Stimulated activated CD4-positive, alpha-beta T cell treated with anti-CD3 and anti-CD28 coated beads, Interleukin-1b, Interleukin-23, amount 100 ng/mL, for 4 hours (primary cell): ENCODE measurements around the gene ANKS1B.
"Not testable (repeated sequence)": the region's sequence is repeated elsewhere in the genome, so short reads cannot be mapped to it uniquely, and the experiment has no call there.

Experiments used
- DNase-seq, 2 donors: peaks; one replicate each; pipeline ENCODE4 v3.0.0-alpha.2; 2020; ENCODE audit warnings: low read depth in 2 of 2

The ANKS1B gene

GRCh38 chr12:98893126-98893674 lies 1091.5 kb downstream of the ANKS1B start:
- no peak for DNase-seq

GRCh38 chr12:98885778-98886177 lies 1099.0 kb downstream of the ANKS1B start:
- no peak for DNase-seq

DNA sequence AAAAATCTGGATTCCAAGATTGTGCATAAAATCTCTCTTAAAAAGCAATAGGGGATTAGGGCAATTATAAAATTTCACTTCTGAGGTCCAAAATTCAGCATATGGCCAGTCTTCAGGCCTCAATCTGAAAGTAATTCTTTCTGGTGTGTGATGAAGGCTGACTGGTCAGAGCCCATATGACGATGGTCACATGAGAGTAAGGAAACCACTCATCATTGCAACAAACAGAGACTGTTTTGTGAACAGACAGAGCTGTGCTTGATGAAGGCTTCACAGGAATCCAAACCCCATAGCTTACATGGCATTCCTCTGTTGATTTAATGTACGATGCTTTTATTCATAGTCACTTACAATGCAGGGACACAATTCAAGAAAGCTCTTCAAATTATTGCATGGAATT lies 1101.5 kb downstream of the ANKS1B start:
- DNase-seq, result no peak

DNA sequence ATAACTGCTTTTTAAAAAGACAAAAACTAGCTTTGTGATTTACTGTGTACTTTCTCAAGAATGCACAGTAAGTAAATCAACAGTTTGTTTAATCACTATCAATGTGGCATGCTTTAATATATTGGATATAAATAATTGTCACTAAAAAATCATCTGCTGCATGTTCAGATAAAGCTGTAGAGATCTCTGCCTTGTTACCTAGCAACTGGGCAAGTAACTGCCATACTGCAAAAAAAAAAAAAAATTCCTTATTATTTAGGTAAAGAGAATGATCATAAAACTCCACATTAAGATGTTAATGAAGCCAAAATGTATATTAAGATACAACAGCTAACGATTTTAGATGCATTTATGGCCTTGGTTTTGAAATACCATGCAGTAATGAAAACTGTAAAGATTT lies 1102.2 kb downstream of the ANKS1B start:
- DNase-seq, result no peak

DNA sequence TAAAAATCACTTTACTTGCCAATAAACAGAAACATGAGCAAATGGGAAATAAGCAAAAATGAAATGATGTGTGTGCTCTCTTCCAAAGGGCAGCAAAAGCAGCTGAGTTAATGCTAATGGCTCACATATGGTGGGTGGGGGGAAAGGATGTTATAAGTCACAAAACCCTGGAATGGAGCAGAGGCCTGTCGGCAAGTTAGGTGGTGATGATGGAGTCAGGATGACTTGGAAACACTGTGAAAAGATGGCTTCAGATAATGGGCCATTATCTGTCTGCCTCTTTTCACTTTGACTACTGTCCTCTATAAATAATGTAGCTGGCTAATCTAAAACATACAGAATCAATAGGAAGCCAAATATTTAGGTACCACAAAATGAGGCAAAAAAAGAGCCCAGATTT lies 1111.0 kb downstream of the ANKS1B start:
- no peak for DNase-seq

DNA sequence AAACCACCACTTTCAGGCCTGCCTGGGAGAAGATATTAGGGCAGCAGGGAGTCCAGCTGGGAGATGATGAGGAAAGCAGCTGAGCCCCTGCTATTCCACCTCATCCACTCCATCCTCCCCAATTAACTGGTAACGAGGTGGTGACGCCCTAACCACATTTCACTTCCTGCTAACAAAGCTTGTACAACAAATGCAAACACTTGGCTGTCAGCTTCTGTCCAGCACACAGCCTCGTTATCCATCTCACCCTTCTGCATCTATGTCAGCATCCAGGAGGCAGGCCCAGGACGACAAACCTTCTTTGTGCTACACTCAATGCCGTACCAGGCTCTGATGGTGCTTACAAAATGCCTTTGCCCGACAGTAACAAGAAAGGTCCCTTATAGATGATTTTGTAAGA lies 1114.2 kb downstream of the ANKS1B start:
- DNase-seq, result no peak

- no peak for DNase-seq
Observed at GRCh38 chr12:98869886-98870503, 1114.7 kb downstream of the ANKS1B start.

DNA sequence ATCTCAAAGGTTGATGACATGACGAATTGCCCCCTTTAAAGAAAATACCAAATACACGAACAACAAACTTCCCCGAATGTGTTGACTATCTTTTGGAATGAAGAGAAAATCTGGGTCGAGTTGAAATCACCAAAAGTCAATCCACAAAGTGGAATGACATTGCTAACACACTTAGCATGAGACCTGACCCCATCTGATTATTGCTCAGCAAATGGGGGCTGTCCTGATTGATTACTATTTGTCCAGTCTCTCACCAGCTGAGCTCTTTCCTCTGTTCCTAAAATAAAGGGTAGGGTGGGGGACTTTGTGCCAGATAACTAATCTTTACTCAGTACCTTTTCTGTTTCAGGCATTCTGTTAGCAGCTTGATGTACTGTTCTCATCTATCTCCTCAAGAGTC lies 1116.2 kb downstream of the ANKS1B start:
- DNase-seq, result no peak

- no peak for DNase-seq
Observed at GRCh38 chr12:98868076-98868475, 1116.7 kb downstream of the ANKS1B start.

GRCh38 chr12:98864363-98864762 lies 1120.4 kb downstream of the ANKS1B start:
- no peak for DNase-seq

GRCh38 chr12:98863167-98863566 lies 1121.6 kb downstream of the ANKS1B start:
- DNase-seq, result no peak

GRCh38 chr12:98861251-98861650 lies 1123.5 kb downstream of the ANKS1B start:
- no peak for DNase-seq

DNA sequence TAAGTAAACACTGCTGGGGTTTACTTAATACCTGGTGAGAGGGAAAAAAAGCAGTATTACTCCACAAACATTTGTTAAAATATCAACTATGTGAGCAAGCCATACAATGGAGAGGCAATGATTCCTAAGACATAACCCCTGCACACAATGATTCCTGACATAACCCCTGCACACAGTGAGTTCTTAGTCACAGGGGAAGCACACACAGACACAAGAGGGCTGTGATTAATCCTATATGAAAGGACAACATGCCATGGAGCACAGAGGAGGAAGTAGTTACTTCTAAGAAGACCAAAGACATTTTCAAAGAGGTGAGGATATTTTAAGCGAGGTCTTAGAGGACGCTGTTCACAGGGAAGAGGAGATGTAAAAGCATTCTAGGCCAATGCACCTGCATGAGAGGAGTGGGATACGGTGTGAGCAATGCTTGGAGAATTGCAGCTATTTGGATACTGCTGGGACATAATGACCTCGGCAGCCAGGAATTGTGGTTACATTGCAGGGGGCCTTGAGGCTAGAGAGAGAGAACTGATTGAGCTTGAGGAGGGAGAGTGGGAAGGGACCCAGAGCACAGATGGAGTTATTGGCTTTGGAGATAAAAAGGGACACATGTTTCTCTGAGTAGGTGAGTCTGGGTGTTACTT lies 1127.7 kb downstream of the ANKS1B start:
- no peak for DNase-seq

DNA sequence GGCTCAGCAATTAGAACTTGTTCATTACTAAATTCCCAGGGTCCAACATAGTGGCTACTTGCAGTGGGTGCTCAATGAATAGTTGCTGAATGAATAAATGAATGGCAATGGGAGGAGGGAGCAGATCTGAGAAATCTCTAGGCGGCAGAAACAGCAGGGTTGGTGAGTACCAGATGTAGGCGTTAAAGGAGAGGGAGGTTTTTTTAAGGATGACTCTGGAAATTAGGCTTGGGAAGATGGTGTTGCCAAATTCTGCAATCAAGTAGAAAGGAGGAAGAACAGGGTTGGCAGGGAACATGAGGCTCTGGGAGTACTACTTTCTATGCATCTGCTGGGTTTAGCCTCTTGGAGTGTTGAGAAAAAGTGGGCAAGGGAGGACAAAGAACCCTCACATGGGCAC lies 1132.6 kb downstream of the ANKS1B start:
- DNase-seq, result no peak

DNA sequence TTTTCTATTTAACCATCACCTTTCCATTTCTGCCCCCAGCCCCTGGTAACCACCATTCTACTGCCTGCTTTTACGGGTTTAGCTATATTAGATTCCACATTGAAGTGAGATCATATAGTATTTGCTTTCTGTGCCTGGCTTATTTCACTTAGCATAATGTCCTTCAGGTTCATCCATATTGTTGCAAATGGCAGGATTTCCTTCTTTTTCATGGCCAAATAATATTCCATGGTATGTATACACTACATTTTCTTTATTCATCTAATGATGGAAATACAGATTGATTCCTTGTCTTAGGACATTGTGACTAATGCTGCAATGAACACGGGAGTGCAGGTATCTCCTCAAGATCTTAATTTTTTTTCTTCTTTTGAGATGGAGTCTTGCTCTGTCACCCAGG lies 1137.5 kb downstream of the ANKS1B start:
- DNase-seq, result no peak

DNA sequence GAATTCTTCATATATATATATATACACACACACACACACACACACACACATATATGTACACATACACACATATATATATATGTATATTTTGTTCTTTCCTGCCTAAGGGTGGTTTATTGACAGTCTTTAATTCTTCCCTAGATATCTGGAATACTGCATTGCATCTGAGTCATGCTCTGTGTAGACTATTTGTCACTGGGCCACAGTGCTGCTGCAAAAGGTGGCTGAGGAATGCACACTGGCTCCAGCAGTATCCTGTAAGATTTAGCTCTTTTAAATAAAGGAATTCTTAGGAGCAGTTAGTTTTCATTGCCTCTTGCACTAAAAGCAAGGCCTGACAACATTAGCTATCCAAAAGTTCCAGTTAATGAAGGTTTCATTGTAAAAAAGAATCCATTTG lies 1138.8 kb downstream of the ANKS1B start:
- no peak for DNase-seq

DNA sequence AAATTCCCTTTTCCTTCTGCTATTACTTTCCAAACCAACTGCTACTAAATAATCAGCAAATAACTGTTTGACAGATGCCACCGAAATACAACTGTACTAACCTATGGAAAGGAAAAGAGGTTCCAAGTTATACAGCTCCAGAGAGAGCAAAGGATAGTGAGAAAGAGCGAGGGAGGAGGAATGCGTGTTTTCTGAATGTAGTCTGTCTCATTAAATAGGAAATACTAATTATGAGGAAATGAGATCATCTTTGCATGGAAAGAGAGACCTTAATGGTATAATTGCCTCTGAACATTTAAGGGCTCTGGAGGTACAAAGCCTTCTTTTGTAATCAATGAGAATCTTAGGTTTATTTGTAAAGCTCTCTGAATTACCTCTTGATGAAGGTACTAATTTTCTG lies 1144.4 kb downstream of the ANKS1B start:
- no peak for DNase-seq

GRCh38 chr12:98838231-98838647 lies 1146.5 kb downstream of the ANKS1B start:
- no peak for DNase-seq

DNA sequence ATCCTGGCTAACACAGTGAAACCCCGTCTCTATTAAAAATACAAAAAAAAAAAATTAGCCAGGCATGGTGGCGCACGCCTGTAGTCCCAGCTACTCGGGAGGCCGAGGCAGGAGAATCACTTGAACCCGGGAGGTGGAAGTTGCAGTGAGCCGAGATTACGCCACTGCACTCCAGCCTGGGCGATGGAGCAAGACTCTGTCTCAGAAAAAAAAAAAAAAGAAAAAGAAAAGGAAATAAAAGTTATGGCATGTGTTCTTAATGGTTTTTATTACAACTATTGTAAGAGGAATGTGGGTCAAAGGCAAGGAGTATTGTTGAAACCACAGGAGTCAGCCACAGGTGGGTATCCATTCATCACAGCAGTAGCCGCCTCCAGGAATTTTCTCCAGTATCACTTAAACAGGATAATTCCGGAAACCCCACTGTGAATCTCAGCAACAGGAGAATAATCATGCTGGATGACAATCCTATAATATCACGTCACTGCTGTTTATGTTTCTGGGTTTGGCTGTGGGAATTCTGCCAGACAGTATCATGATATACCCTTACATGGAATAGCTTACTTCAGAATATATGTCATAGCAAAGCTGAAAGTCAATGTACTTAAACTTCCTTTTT lies 1147.5 kb downstream of the ANKS1B start:
- DNase-seq, result not testable (repeated sequence)

DNA sequence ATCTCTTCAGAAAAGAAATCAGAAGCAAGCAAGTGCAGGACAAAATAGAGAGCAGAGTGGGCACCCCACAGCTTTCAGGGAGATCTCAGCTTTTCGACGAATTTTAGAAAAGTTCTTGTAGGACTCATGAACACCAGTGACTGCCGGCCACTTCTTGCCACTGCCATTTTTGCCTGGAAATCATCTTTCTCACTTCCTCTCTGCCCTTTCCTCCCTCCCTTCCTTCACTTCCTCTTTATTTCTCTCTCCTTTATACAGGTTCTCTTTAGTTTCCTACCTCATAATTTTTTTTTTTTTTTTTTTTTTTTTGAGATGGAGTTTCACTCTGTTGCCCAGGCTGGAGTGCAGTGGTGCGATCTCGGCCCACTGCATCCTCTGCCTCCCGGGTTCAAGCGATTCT lies 1154.1 kb downstream of the ANKS1B start:
- DNase-seq, result no peak

DNA sequence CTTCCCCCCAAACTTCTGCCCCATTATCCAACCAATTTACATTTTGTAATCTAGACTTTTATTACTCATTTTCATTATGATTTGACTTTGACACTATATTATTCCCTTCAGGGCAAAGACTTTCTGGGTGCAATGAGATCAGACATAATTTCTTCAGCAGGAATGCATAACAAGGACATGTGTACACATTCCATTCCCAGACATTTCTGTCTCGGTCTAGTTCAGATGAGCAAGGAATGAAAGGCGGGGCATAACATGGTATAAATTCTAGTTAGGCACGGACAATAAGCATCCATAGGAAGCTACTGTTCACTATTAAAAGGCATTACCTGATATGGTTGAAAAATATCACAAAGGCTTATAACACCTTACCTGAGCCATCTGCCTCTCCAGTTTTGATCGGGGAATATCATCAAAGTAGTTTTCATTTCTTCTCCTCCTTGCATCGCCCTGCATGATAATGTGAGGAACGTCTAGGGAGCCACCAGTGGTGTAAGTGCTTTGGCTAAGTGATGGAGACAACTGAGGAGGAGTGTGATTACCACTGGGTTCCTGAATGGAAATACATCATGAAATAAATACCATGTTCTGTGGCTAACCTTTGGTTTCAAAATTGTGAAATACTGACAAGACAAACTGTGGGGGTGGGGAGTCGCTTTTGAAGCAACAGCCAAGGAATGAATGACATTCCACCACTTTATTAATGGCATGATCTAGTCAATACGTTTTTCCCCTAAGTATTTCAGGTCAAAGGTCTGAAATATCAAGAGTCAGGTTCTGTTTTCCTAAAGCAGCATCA lies 1155.7 kb downstream of the ANKS1B start:
- no peak for DNase-seq

GRCh38 chr12:98823012-98823411 lies 1161.7 kb downstream of the ANKS1B start:
- no peak for DNase-seq
